HEK293 (cell line): Measurements from ENCODE around the gene PORCN.
A peak's percentile ranks its signal among the peaks of the same experiment; 100 is the strongest.

Source experiments
- GLIS1 ChIP-seq: fragments of 450-650 bp; formaldehyde crosslinking; IDR thresholded peaks from 2 replicates; pipeline ENCODE4 v1.5.1; 2016; ENCODE audit warnings: missing biosample characterization, missing genetic modification characterization
- KLF8 ChIP-seq: fragments of 450-650 bp; formaldehyde crosslinking; IDR thresholded peaks from 2 replicates; pipeline ENCODE4 v1.5.1; 2016; ENCODE audit warnings: missing biosample characterization, missing genetic modification characterization
- MYNN ChIP-seq: fragments of 450-650 bp; formaldehyde crosslinking; IDR thresholded peaks from 2 replicates; pipeline ENCODE4 v1.5.1; 2016; ENCODE audit warnings: missing biosample characterization, missing genetic modification characterization, borderline replicate concordance
- REST ChIP-seq: fragments of 450-650 bp; formaldehyde crosslinking; IDR thresholded peaks from 2 replicates; pipeline ENCODE4 v1.5.1; 2016; ENCODE audit warnings: missing biosample characterization, missing genetic modification characterization
- SP3 ChIP-seq: fragments of 450-650 bp; formaldehyde crosslinking; IDR thresholded peaks from 2 replicates; pipeline ENCODE4 v1.5.1; 2016; ENCODE audit warnings: missing biosample characterization, missing genetic modification characterization
- WT1 ChIP-seq: fragments of 450-650 bp; formaldehyde crosslinking; IDR thresholded peaks from 2 replicates; pipeline ENCODE4 v1.5.1; 2016; ENCODE audit warnings: missing biosample characterization, missing genetic modification characterization
- ZBTB17 ChIP-seq: fragments of 450-650 bp; formaldehyde crosslinking; IDR thresholded peaks from 2 replicates; pipeline ENCODE4 v1.5.1; 2016; ENCODE audit warnings: missing biosample characterization, missing genetic modification characterization
- ZIC2 ChIP-seq: fragments of 450-650 bp; formaldehyde crosslinking; IDR thresholded peaks from 2 replicates; pipeline ENCODE4 v1.5.1; 2016; ENCODE audit warnings: missing biosample characterization, missing genetic modification characterization
- ZNF114 ChIP-seq: fragments of 450-650 bp; formaldehyde crosslinking; IDR thresholded peaks from 2 replicates; pipeline ENCODE4 v1.5.0; 2017; ENCODE audit warnings: missing biosample characterization, missing genetic modification characterization
- ZNF214 ChIP-seq: fragments of 450-650 bp; formaldehyde crosslinking; IDR thresholded peaks from 2 replicates; pipeline ENCODE4 v1.5.1; 2017; ENCODE audit warnings: missing biosample characterization, mild to moderate bottlenecking, missing genetic modification characterization, borderline replicate concordance
- ZNF223 ChIP-seq: fragments of 450-650 bp; formaldehyde crosslinking; IDR thresholded peaks from 2 replicates; pipeline ENCODE4 v1.5.1; 2016; ENCODE audit warnings: missing biosample characterization, missing genetic modification characterization
- ZNF23 ChIP-seq: fragments of 450-650 bp; formaldehyde crosslinking; IDR thresholded peaks from 2 replicates; pipeline ENCODE4 v1.5.1; 2016; ENCODE audit warnings: missing biosample characterization, missing genetic modification characterization, borderline replicate concordance
- ZNF366 ChIP-seq: fragments of 450-650 bp; formaldehyde crosslinking; conservative IDR thresholded peaks from 2 replicates; pipeline ENCODE4 v1.5.1; 2016; ENCODE audit warnings: missing biosample characterization, missing genetic modification characterization
- ZNF398 ChIP-seq: fragments of 450-650 bp; formaldehyde crosslinking; IDR thresholded peaks from 2 replicates; pipeline ENCODE4 v1.5.1; 2017; ENCODE audit warnings: missing biosample characterization, missing genetic modification characterization
- ZNF518A ChIP-seq: fragments of 450-650 bp; formaldehyde crosslinking; conservative IDR thresholded peaks from 2 replicates; pipeline ENCODE4 v1.5.1; 2016; ENCODE audit warnings: low read depth, missing biosample characterization, missing genetic modification characterization
- ZNF544 ChIP-seq: fragments of 450-650 bp; formaldehyde crosslinking; IDR thresholded peaks from 2 replicates; pipeline ENCODE4 v1.5.0; 2017; ENCODE audit warnings: missing biosample characterization, missing genetic modification characterization
- ZNF548 ChIP-seq: fragments of 450-650 bp; formaldehyde crosslinking; IDR thresholded peaks from 2 replicates; pipeline ENCODE4 v1.5.1; 2016; ENCODE audit warnings: missing biosample characterization, missing genetic modification characterization
- ZNF610 ChIP-seq: fragments of 450-650 bp; formaldehyde crosslinking; IDR thresholded peaks from 2 replicates; pipeline ENCODE4 v1.5.1; 2016; ENCODE audit warnings: missing biosample characterization, missing genetic modification characterization, borderline replicate concordance
- ZNF707 ChIP-seq: fragments of 450-650 bp; formaldehyde crosslinking; IDR thresholded peaks from 2 replicates; pipeline ENCODE4 v1.5.1; 2016; ENCODE audit warnings: missing biosample characterization, missing genetic modification characterization
- ZNF747 ChIP-seq: fragments of 450-650 bp; formaldehyde crosslinking; IDR thresholded peaks from 2 replicates; pipeline ENCODE4 v1.5.1; 2016; ENCODE audit warnings: missing biosample characterization, missing genetic modification characterization
- ZNF76 ChIP-seq: fragments of 450-650 bp; formaldehyde crosslinking; IDR thresholded peaks from 2 replicates; pipeline ENCODE4; 2016; ENCODE audit warnings: low read depth, missing biosample characterization, missing genetic modification characterization, borderline replicate concordance
- ZNF843 ChIP-seq: fragments of 450-650 bp; formaldehyde crosslinking; IDR thresholded peaks from 2 replicates; pipeline ENCODE4 v1.5.1; 2016; ENCODE audit warnings: missing biosample characterization, missing genetic modification characterization
- TF ChIP-seq, protein P1 (sequence below): fragments of 450-650 bp; formaldehyde crosslinking; conservative IDR thresholded peaks from 2 replicates; pipeline ENCODE4 v1.5.1; 2016; ENCODE audit warnings: low read depth, missing biosample characterization, missing genetic modification characterization
- TF ChIP-seq, protein P2 (sequence below): fragments of 450-650 bp; formaldehyde crosslinking; IDR thresholded peaks from 2 replicates; pipeline ENCODE4 v1.5.1; 2016; ENCODE audit warnings: missing biosample characterization, missing genetic modification characterization

The PORCN gene

GRCh38 chrX:48539345-48540027, 30.7 kb downstream of the PORCN start, which contains the start of gene TBC1D25 (continued):
- TF ChIP-seq ZNF223 (tag by site-specific recombination) (peak; percentile 100), ZNF610 (tag by site-specific recombination) (no peak), GLIS1 (tag by site-specific recombination) (peak; percentile 72), ZNF214 (tag by site-specific recombination) (no peak), ZNF23 (tag by site-specific recombination) (no peak), ZNF114 (no peak), ZNF544 (no peak), MYNN (tag by site-specific recombination) (no peak), ZIC2 (tag by site-specific recombination) (0 out of 2 replicates have a peak, but pooled peaks have one; percentile 31), ZNF398 (tag by site-specific recombination) (peak; percentile 66), ZNF707 (no peak), WT1 (tag by site-specific recombination) (no peak; the same call in 1 of the 2 replicates), ZNF747 (tag by site-specific recombination) (no peak), ZBTB17 (tag by site-specific recombination) (peak; percentile 48; the same call in 1 of the 2 replicates), ZNF366 (tag by site-specific recombination) (no peak), ZNF548 (tag by site-specific recombination) (no peak), ZNF843 (peak; percentile 18; the same call in 1 of the 2 replicates), ZNF518A (tag by site-specific recombination) (no peak), ZNF76 (tag by site-specific recombination) (peak; percentile 73; the same call in 1 of the 2 replicates), SP3 (tag by site-specific recombination) (peak; percentile 74), KLF8 (tag by site-specific recombination) (peak; percentile 67), REST (tag by site-specific recombination) (no peak)
- TF ChIP-seq, protein P1, sequence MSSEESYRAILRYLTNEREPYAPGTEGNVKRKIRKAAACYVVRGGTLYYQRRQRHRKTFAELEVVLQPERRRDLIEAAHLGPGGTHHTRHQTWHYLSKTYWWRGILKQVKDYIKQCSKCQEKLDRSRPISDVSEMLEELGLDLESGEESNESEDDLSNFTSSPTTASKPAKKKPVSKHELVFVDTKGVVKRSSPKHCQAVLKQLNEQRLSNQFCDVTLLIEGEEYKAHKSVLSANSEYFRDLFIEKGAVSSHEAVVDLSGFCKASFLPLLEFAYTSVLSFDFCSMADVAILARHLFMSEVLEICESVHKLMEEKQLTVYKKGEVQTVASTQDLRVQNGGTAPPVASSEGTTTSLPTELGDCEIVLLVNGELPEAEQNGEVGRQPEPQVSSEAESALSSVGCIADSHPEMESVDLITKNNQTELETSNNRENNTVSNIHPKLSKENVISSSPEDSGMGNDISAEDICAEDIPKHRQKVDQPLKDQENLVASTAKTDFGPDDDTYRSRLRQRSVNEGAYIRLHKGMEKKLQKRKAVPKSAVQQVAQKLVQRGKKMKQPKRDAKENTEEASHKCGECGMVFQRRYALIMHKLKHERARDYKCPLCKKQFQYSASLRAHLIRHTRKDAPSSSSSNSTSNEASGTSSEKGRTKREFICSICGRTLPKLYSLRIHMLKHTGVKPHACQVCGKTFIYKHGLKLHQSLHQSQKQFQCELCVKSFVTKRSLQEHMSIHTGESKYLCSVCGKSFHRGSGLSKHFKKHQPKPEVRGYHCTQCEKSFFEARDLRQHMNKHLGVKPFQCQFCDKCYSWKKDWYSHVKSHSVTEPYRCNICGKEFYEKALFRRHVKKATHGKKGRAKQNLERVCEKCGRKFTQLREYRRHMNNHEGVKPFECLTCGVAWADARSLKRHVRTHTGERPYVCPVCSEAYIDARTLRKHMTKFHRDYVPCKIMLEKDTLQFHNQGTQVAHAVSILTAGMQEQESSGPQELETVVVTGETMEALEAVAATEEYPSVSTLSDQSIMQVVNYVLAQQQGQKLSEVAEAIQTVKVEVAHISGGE (tag by site-specific recombination) = no peak
- TF ChIP-seq, protein P2, sequence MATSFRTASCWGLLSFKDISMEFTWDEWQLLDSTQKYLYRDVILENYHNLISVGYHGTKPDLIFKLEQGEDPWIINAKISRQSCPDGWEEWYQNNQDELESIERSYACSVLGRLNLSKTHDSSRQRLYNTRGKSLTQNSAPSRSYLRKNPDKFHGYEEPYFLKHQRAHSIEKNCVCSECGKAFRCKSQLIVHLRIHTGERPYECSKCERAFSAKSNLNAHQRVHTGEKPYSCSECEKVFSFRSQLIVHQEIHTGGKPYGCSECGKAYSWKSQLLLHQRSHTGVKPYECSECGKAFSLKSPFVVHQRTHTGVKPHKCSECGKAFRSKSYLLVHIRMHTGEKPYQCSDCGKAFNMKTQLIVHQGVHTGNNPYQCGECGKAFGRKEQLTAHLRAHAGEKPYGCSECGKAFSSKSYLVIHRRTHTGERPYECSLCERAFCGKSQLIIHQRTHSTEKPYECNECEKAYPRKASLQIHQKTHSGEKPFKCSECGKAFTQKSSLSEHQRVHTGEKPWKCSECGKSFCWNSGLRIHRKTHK = no peak
